Neutrophil (primary cell): Measurements from ENCODE around the gene GAPDHS.

Experiments
- H3K27ac ChIP-seq: fragments of 200-600 bp; sonication (generic); 2 replicates; pipeline ENCODE4 v1.5.1; 2016; ENCODE audit warnings: mild to moderate bottlenecking, moderate library complexity
- H3K27me3 ChIP-seq: fragments of 200-600 bp; sonication (generic); 2 replicates; pipeline ENCODE4 v1.6.0; 2016; ENCODE audit warnings: mild to moderate bottlenecking
- H3K36me3 ChIP-seq: fragments of 200-600 bp; sonication (generic); 2 replicates; pipeline ENCODE4 v1.5.1; 2017
- H3K4me1 ChIP-seq, 2 experiments: fragments of 200-600 bp in 1 of 2; sonication (generic) in 1 of 2; 1 replicate in 1 of 2; 2 replicates in 1 of 2; pipeline versions ENCODE4 v1.5.1 to v1.6.1; 2013 to 2016; ENCODE audit warnings: low read depth in 1 of 2, low read length in 1 of 2, mild to moderate bottlenecking in 1 of 2, moderate library complexity in 1 of 2; ENCODE audit not compliant: control insufficient read depth in 1 of 2, insufficient read depth in 1 of 2
- H3K4me3 ChIP-seq, 2 experiments: fragments of 200-600 bp in 1 of 2; sonication (generic) in 1 of 2; 1 replicate in 1 of 2; 2 replicates in 1 of 2; pipeline ENCODE4 v1.5.1; 2013 to 2016; ENCODE audit warnings: low read depth in 1 of 2, low read length in 1 of 2, mild to moderate bottlenecking in 1 of 2, moderate library complexity in 1 of 2
- H3K9me3 ChIP-seq: fragments of 200-600 bp; sonication (generic); 2 replicates; pipeline ENCODE4 v1.5.1; 2016
- TF ChIP-seq, protein P1 (sequence below): fragments of 200-600 bp; sonication (generic); IDR thresholded peaks from 2 replicates; pipeline ENCODE4 v1.5.1; 2016; ENCODE audit warnings: antibody characterized with exemption

Gene GAPDHS

DNA sequence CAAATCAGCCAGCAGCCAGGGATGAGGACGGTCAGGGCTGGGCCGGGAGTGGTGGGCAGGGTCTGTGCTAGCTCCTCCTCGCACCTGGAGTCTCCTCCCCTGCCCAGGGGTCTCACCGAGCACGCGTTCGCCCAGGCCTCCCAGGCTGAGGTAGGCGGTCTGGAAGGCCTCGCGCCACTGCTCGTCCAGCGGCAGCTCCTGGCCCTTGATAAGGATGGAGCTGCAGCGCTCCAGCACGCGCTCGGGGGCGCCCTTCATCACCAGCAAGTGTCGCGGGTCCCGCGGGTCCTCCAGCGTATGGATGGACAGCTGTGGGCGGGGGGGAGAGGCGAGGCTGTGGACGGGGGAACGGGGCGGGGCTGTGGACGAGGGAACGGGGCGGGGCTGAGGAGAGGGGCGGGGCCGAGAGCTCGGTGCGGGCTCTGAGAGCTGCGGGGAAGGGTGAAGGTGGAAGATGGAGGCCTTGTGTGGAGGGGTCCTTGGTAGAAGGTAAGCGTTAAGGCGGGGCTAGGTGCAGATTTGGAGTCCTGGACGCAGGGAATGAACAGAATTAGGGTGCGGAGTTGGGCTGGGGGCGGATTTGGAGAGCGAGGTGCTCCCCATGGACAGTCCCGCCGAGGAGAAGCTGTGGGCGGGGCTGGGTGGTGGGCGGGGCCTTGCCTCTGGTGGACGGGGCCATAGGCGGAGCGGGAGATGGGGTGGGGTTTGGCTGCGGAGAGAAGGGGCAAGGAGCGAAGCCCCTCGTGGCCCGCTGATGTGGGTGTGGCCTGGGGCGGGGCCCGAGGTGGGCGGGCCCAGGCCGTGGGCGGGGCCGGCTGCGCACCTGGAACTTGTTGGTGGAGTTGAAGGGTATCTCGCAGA is 24.5 kb downstream of the GAPDHS start:
- H3K36me3 ChIP-seq = no peaks in the 10 kb centered on the region
- TF ChIP-seq, protein P1, sequence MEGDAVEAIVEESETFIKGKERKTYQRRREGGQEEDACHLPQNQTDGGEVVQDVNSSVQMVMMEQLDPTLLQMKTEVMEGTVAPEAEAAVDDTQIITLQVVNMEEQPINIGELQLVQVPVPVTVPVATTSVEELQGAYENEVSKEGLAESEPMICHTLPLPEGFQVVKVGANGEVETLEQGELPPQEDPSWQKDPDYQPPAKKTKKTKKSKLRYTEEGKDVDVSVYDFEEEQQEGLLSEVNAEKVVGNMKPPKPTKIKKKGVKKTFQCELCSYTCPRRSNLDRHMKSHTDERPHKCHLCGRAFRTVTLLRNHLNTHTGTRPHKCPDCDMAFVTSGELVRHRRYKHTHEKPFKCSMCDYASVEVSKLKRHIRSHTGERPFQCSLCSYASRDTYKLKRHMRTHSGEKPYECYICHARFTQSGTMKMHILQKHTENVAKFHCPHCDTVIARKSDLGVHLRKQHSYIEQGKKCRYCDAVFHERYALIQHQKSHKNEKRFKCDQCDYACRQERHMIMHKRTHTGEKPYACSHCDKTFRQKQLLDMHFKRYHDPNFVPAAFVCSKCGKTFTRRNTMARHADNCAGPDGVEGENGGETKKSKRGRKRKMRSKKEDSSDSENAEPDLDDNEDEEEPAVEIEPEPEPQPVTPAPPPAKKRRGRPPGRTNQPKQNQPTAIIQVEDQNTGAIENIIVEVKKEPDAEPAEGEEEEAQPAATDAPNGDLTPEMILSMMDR = no peak
- H3K27me3 ChIP-seq = peaks cover 73% of the 10 kb centered on the region
- no peaks in the 10 kb centered on the region for H3K9me3 ChIP-seq
- H3K4me1 ChIP-seq = peaks cover 5 to 10% of the 10 kb centered on the region in 2 experiments
- peak overlapping the region; percentile 35 to 44 for H3K4me3 ChIP-seq
- no peak overlapping the region for H3K27ac ChIP-seq

DNA sequence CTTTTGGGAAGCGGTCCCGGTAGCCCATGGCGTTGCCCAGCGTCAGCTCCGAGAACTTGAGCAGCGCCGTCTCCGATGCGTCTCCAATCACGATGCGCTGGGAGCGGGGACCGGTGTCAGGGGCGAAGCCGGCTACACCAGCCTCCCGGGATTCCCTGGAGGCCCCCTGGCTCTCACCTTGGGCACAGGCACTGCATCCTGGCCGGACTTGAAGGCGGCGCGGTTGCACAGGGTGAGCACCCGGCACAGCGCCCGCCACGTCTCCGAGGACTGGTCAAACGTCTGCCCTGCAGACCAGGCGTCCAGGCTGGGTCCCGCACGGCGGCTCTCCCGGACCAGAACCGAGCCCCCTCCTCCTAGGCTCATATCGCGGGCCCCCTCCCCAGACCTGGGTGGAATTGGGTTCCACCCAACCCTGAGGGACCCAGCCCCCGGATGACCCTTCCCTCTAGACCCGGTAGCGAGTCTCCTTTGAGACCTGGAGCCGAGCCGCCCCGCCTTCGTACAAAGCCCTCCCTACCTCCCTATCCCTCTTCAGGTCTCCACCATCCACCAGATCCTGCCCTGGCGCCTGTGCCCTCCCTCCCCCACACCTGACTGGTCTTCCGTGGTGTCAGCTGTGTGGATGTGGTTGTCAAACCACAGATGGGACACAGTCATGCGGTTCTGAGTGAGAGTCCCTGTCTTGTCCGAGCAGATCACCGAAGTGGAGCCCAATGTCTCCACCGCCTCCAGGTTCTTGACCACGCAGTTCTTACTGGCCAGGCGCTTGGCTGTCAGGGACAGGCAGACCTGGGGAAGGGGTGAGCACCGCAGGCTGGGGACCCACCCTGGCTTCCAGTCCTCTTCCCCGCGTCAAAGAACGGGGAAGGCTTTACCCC is 25.4 kb downstream of the GAPDHS start:
- peaks cover 5 to 10% of the 10 kb centered on the region in 2 experiments for H3K4me1 ChIP-seq
- peaks cover 77% of the 10 kb centered on the region for H3K27me3 ChIP-seq
- H3K36me3 ChIP-seq = no peaks in the 10 kb centered on the region
- TF ChIP-seq, protein P1 = no peak
- no peaks in the 10 kb centered on the region for H3K9me3 ChIP-seq
- H3K4me3 ChIP-seq = peak overlapping the region; percentile 35 to 44
- H3K27ac ChIP-seq = no peak overlapping the region

DNA sequence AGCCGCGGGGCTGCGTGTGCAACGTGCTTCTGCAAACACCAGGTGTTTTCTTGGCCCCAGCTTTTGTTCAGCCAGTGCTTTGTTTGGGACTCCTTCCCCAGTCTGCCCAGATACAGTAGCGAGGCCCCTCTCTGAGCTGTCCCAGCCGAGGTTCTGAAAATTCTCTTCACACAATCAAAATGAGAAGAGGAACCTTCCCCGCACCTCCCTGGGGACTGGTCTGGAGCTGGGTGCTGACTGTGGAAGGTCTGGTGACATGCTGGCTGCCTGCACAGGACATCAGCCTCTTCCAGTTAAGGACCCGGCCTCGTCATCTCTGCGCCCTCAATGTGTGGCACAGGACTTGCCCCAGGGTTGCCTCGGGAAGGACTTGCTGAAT is 26.0 kb downstream of the GAPDHS start:
- TF ChIP-seq, protein P1 = no peak
- Histone ChIP-seq H3K27me3 (peaks cover 77% of the 10 kb centered on the region), H3K9me3 (no peaks in the 10 kb centered on the region), H3K4me3 (no peak overlapping the region), H3K36me3 (no peaks in the 10 kb centered on the region), H3K27ac (no peak overlapping the region), H3K4me1 (peaks cover 5 to 10% of the 10 kb centered on the region in 2 experiments)

DNA sequence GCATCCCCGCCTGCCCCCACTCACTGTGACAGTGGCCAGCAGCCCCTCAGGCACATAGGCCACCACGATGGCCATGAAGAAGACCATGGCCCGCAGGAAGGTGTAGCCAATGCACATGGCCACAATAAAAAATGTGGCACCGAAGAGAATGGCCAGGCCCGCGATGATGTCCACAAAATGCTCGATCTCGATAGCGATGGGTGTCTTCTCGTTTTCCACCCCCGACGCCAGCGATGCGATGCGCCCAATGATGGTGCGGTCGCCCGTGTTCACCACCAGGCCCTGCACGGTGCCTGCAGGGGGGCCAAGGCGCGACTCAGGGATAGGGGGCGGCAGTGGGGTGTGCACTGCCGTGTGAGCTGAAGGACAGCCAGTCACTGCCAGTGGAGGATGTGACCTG is 26.5 kb downstream of the GAPDHS start:
- Histone ChIP-seq H3K4me3 (no peak overlapping the region), H3K27me3 (peaks cover 74% of the 10 kb centered on the region)
- TF ChIP-seq, protein P1 = no peak

DNA sequence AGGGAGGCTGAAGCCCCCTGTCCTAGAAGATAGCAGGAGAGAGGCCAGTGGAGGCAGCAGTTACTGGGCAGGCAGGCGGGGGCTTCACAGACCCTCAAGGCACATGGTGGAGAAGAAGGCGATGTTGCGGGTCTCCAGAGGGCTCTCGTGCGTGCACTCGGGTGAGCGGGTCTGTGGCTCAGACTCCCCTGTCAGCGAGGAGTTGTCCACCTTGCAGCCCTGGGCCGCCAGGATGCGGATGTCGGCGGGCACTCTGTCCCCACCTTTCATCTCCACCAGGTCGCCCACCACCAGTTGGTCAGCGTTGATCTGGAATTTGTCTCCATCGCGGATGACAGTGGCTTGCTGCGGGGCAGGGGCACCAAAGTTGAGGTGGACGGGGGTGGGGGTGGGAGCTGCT is 27.0 kb downstream of the GAPDHS start:
- Histone ChIP-seq H3K4me3 (no peak overlapping the region), H3K27ac (no peak overlapping the region), H3K36me3 (no peaks in the 10 kb centered on the region), H3K27me3 (peaks cover 69% of the 10 kb centered on the region), H3K4me1 (peaks cover 5 to 10% of the 10 kb centered on the region in 2 experiments), H3K9me3 (no peaks in the 10 kb centered on the region)
- TF ChIP-seq, protein P1 = no peak

More for the DNA sequence above, 26.5 kb downstream of the GAPDHS start:
- H3K4me1 ChIP-seq = peaks cover 5 to 10% of the 10 kb centered on the region in 2 experiments
- no peak overlapping the region for H3K27ac ChIP-seq
- H3K36me3 ChIP-seq = no peaks in the 10 kb centered on the region
- H3K9me3 ChIP-seq = no peaks in the 10 kb centered on the region
